NCI-H82 treated with DMSO at 0.1 percent for 48 hours (cell line): ENCODE results near the gene LAMB4.

Experiments
- DNase-seq: peaks from one replicate; lab custom pipeline; 2025; ENCODE audit not compliant: unreplicated experiment; lab: John Stamatoyannopoulos, UW

Gene LAMB4

GRCh38 chr7:108016841-108017775 lies 113.1 kb downstream of the LAMB4 start:
- peak; percentile 15 for DNase-seq

- DNase-seq = no peak
Observed at GRCh38 chr7:108015740-108016139, 114.4 kb downstream of the LAMB4 start.

- no peak for DNase-seq
Observed at GRCh38 chr7:108014747-108015682, 115.1 kb downstream of the LAMB4 start.

GRCh38 chr7:108014215-108014614 lies 115.9 kb downstream of the LAMB4 start:
- no peak for DNase-seq

- DNase-seq = no peak
Observed at GRCh38 chr7:108012499-108013430, 117.4 kb downstream of the LAMB4 start.

- no peak for DNase-seq
Observed at GRCh38 chr7:108010377-108010776, 119.8 kb downstream of the LAMB4 start.

- no peak for DNase-seq
Observed at GRCh38 chr7:108009873-108010272, 120.3 kb downstream of the LAMB4 start.

- no peak for DNase-seq
Observed at GRCh38 chr7:108008827-108009226, 121.3 kb downstream of the LAMB4 start.

- no peak for DNase-seq
Observed at GRCh38 chr7:108008240-108008639, 121.9 kb downstream of the LAMB4 start.

GRCh38 chr7:108007762-108008161 lies 122.4 kb downstream of the LAMB4 start:
- no peak for DNase-seq

GRCh38 chr7:108007261-108007660 lies 122.9 kb downstream of the LAMB4 start:
- no peak for DNase-seq

- no peak for DNase-seq
Observed at GRCh38 chr7:108004220-108005142, 125.7 kb downstream of the LAMB4 start.

GRCh38 chr7:108003599-108003935 lies 126.6 kb downstream of the LAMB4 start:
- no peak for DNase-seq

- peak; percentile 43 for DNase-seq
Observed at GRCh38 chr7:108002726-108003598, 127.2 kb downstream of the LAMB4 start, which contains the start of gene LAMB1. Gene LAMB1, minus strand, starts transcription at chr7:108003161. Its CDS starts 276 bp downstream, at chr7:108002885.

GRCh38 chr7:108001764-108002725 lies 128.1 kb downstream of the LAMB4 start:
- DNase-seq = no peak

- peak; percentile 31 for DNase-seq
Observed at GRCh38 chr7:108000875-108001763, 129.0 kb downstream of the LAMB4 start.
